Neural cell (in vitro differentiated cells): ENCODE measurements around the gene PFN3.

Source experiments
- CTCF ChIP-seq: fragments of 450-650 bp; IDR thresholded peaks from 2 replicates; pipeline ENCODE4 v1.5.1; 2014; ENCODE audit warnings: antibody characterized with exemption, mild to moderate bottlenecking, moderate library complexity; ENCODE audit not compliant: poor library complexity, severe bottlenecking
- EZH2 ChIP-seq: fragments of 200-600, 300-800 bp; shearing (Covaris generic), sonication (generic); IDR thresholded peaks from 2 replicates; pipeline ENCODE4 v1.6.1; 2014; ENCODE audit warnings: antibody characterized with exemption, low read length, borderline replicate concordance, mild to moderate bottlenecking; ENCODE audit not compliant: insufficient read depth, poor library complexity, severe bottlenecking
- POLR2AphosphoS5 ChIP-seq: IDR thresholded peaks from 2 replicates; pipeline ENCODE4 v1.6.1; 2012
- RAD21 ChIP-seq: fragments of 450-650 bp; conservative IDR thresholded peaks from 2 replicates; pipeline ENCODE4 v1.6.1; 2014; ENCODE audit warnings: antibody characterized with exemption, mild to moderate bottlenecking, moderate library complexity
- REST ChIP-seq: IDR thresholded peaks from 2 replicates; pipeline ENCODE4 v1.6.1; 2012; ENCODE audit warnings: borderline replicate concordance
- SMC3 ChIP-seq: fragments of 450-650 bp; conservative IDR thresholded peaks from 2 replicates; pipeline ENCODE4 v1.6.1; 2014; ENCODE audit warnings: antibody characterized with exemption, mild to moderate bottlenecking, moderate library complexity; ENCODE audit not compliant: poor library complexity

- TF ChIP-seq CTCF (no peak), EZH2 (no peak), POLR2AphosphoS5 (no peak), RAD21 (no peak), SMC3 (no peak), REST (no peak)
These were observed 32.2 kb downstream of the PFN3 start for GRCh38 chr5:177367981-177368868.
